K562 (cell line): Measurements from ENCODE around the gene RNF207. TPM values are rescaled to one million over a fixed set of nuclear protein-coding genes. Genes with fewer than 3 reads are reported as not detected.
A peak's percentile ranks its signal among the peaks of the same experiment; 100 is the strongest.

Experiments used
- CREM ChIP-seq: IDR thresholded peaks from 2 replicates; pipeline ENCODE4 v1.6.1; 2014; ENCODE audit warnings: antibody characterized with exemption, low read depth
- E2F6 ChIP-seq, 2 experiments: IDR thresholded peaks; 2 replicates each; pipeline ENCODE4 v1.6.1; 2011; ENCODE audit warnings: borderline replicate concordance in 1 of 2, control low read depth in 1 of 2, low read depth in 1 of 2, low read length in 1 of 2, mild to moderate bottlenecking in 1 of 2, mixed read lengths in 1 of 2, moderate library complexity in 1 of 2; ENCODE audit not compliant: insufficient read depth in 1 of 2, insufficient read length in 1 of 2, poor library complexity in 1 of 2, severe bottlenecking in 1 of 2; ENCODE audit errors: extremely low read depth in 1 of 2
- FUS ChIP-seq: fragments of 200-400 bp; formaldehyde crosslinking; optimal IDR thresholded peaks from 2 replicates; pipeline ENCODE3; 2017; ENCODE audit warnings: low read depth, low read length
- JUN ChIP-seq, 2 experiments: sonication (generic) in 1 of 2; formaldehyde crosslinking in 1 of 2; IDR thresholded peaks; 2 replicates each; pipeline versions ENCODE4 v1.6.1 to v1.8.0; 2012 to 2022; ENCODE audit warnings: borderline replicate concordance in 2 of 2, mild to moderate bottlenecking in 2 of 2, improper control_type of control experiment in 1 of 2, low read depth in 1 of 2, low read length in 1 of 2, missing genetic modification reagents in 1 of 2
- NFIC ChIP-seq: fragments of 450-650 bp; IDR thresholded peaks from 2 replicates; pipeline ENCODE4 v1.6.1; 2017; ENCODE audit warnings: mild to moderate bottlenecking, inconsistent platforms
- RB1 ChIP-seq: fragments of 450-650 bp; IDR thresholded peaks from 2 replicates; pipeline ENCODE4 v1.6.1; 2017; ENCODE audit warnings: low read depth, mild to moderate bottlenecking
- polyA plus RNA-seq, 8 experiments: library from polyadenylated mRNA; depleted of rRNA in 4 of 8; stranded (reverse) in 5 of 8; unstranded in 3 of 8; fragments of >200 nt; fragmentation: Nextera tagmentation in 2 of 8; fragmentation: Illumina TruSeq in 1 of 8; extraction: Ambion mirVana in 2 of 8; extraction: Trizol in 1 of 8; gene quantifications; 2 replicates each; pipeline versions ENCODE4 v1.2.1 to v1.2.3, GENCODE V29; 2011 to 2014; ENCODE audit warnings: inconsistent platforms in 1 of 8, missing spikeins in 1 of 8
- total RNA-seq, 7 experiments: library from RNA; depleted of rRNA in 6 of 7; stranded (reverse); fragments of >200 nt in 6 of 7; fragmentation: Illumina TruSeq in 2 of 7; extraction: Trizol in 2 of 7; gene quantifications; 2 replicates each; pipeline versions ENCODE4 v1.2.1 to v1.2.3, GENCODE V29; 2011 to 2021; ENCODE audit warnings: low replicate concordance in 1 of 7
- TF ChIP-seq, protein P1 (sequence below): fragments of 450-650 bp; IDR thresholded peaks from 2 replicates; pipeline ENCODE4 v1.6.1; 2016; ENCODE audit warnings: mild to moderate bottlenecking, moderate library complexity
- TF ChIP-seq, protein P2 (sequence below), 2 experiments: fragments of 150-350 bp in 1 of 2; IDR thresholded peaks; 2 replicates each; pipeline ENCODE4 v1.6.1; 2012 to 2016; ENCODE audit warnings: low read depth in 2 of 2, low read length in 2 of 2, mild to moderate bottlenecking in 1 of 2, moderate library complexity in 1 of 2

RNF207 gene
- total and polyA plus RNA-seq, 9 of the 15 experiments (the other 6 are each of a cell fraction or from before 2014, with no cell fraction given) = 2.7 to 30.6 (median 12.9) TPM

DNA sequence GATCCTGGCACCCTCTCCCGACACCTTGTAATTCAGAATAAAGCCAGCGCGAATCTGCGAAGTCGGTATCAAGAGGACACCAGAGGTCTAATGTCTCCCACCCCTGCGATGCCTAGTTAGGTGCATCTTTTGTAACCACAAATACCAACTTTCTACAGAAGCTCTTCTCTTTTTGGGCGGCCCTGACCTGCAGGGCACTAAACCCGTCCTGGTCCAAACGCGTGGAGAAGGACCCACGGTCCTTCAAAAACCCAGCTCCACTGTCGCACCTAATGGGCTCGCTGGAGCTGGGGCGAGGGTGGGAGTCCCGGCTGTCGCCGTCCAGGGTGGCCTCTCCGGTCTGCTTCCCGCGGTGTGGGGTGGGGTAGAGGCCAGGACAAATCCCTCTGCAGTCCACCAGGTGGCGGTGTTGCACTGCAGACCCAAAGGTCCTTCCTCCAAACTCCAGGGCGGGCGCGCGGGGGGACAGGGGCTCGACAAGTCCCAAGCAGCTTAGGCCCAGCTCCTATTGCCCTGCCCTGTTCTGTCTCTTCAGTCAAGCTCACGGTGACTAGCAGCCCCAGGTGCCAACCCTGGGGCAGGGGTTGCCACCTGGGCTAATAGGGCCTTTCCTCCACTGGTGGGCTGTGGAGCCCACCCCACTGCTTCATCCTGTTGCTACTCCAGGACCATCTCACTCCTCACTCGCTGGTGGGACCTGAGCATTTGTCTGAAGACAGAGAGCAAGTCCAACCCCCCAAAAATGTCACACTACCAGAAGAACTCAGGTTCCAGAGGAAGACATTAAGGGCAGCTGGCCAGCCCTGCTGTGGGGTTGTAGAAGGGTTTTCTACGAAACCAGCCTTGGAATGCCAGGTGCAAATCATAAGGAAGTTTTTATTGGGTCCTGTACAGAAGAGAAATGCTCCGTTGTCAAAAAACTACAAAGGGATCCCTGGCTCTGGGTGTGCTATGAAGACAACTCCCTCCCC, 40.9 kb downstream of the RNF207 start (continued):
- TF ChIP-seq, protein P1, sequence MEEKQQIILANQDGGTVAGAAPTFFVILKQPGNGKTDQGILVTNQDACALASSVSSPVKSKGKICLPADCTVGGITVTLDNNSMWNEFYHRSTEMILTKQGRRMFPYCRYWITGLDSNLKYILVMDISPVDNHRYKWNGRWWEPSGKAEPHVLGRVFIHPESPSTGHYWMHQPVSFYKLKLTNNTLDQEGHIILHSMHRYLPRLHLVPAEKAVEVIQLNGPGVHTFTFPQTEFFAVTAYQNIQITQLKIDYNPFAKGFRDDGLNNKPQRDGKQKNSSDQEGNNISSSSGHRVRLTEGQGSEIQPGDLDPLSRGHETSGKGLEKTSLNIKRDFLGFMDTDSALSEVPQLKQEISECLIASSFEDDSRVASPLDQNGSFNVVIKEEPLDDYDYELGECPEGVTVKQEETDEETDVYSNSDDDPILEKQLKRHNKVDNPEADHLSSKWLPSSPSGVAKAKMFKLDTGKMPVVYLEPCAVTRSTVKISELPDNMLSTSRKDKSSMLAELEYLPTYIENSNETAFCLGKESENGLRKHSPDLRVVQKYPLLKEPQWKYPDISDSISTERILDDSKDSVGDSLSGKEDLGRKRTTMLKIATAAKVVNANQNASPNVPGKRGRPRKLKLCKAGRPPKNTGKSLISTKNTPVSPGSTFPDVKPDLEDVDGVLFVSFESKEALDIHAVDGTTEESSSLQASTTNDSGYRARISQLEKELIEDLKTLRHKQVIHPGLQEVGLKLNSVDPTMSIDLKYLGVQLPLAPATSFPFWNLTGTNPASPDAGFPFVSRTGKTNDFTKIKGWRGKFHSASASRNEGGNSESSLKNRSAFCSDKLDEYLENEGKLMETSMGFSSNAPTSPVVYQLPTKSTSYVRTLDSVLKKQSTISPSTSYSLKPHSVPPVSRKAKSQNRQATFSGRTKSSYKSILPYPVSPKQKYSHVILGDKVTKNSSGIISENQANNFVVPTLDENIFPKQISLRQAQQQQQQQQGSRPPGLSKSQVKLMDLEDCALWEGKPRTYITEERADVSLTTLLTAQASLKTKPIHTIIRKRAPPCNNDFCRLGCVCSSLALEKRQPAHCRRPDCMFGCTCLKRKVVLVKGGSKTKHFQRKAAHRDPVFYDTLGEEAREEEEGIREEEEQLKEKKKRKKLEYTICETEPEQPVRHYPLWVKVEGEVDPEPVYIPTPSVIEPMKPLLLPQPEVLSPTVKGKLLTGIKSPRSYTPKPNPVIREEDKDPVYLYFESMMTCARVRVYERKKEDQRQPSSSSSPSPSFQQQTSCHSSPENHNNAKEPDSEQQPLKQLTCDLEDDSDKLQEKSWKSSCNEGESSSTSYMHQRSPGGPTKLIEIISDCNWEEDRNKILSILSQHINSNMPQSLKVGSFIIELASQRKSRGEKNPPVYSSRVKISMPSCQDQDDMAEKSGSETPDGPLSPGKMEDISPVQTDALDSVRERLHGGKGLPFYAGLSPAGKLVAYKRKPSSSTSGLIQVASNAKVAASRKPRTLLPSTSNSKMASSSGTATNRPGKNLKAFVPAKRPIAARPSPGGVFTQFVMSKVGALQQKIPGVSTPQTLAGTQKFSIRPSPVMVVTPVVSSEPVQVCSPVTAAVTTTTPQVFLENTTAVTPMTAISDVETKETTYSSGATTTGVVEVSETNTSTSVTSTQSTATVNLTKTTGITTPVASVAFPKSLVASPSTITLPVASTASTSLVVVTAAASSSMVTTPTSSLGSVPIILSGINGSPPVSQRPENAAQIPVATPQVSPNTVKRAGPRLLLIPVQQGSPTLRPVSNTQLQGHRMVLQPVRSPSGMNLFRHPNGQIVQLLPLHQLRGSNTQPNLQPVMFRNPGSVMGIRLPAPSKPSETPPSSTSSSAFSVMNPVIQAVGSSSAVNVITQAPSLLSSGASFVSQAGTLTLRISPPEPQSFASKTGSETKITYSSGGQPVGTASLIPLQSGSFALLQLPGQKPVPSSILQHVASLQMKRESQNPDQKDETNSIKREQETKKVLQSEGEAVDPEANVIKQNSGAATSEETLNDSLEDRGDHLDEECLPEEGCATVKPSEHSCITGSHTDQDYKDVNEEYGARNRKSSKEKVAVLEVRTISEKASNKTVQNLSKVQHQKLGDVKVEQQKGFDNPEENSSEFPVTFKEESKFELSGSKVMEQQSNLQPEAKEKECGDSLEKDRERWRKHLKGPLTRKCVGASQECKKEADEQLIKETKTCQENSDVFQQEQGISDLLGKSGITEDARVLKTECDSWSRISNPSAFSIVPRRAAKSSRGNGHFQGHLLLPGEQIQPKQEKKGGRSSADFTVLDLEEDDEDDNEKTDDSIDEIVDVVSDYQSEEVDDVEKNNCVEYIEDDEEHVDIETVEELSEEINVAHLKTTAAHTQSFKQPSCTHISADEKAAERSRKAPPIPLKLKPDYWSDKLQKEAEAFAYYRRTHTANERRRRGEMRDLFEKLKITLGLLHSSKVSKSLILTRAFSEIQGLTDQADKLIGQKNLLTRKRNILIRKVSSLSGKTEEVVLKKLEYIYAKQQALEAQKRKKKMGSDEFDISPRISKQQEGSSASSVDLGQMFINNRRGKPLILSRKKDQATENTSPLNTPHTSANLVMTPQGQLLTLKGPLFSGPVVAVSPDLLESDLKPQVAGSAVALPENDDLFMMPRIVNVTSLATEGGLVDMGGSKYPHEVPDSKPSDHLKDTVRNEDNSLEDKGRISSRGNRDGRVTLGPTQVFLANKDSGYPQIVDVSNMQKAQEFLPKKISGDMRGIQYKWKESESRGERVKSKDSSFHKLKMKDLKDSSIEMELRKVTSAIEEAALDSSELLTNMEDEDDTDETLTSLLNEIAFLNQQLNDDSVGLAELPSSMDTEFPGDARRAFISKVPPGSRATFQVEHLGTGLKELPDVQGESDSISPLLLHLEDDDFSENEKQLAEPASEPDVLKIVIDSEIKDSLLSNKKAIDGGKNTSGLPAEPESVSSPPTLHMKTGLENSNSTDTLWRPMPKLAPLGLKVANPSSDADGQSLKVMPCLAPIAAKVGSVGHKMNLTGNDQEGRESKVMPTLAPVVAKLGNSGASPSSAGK = no peak
- TF ChIP-seq RB1 = peak; percentile 91
- TF ChIP-seq, protein P2, sequence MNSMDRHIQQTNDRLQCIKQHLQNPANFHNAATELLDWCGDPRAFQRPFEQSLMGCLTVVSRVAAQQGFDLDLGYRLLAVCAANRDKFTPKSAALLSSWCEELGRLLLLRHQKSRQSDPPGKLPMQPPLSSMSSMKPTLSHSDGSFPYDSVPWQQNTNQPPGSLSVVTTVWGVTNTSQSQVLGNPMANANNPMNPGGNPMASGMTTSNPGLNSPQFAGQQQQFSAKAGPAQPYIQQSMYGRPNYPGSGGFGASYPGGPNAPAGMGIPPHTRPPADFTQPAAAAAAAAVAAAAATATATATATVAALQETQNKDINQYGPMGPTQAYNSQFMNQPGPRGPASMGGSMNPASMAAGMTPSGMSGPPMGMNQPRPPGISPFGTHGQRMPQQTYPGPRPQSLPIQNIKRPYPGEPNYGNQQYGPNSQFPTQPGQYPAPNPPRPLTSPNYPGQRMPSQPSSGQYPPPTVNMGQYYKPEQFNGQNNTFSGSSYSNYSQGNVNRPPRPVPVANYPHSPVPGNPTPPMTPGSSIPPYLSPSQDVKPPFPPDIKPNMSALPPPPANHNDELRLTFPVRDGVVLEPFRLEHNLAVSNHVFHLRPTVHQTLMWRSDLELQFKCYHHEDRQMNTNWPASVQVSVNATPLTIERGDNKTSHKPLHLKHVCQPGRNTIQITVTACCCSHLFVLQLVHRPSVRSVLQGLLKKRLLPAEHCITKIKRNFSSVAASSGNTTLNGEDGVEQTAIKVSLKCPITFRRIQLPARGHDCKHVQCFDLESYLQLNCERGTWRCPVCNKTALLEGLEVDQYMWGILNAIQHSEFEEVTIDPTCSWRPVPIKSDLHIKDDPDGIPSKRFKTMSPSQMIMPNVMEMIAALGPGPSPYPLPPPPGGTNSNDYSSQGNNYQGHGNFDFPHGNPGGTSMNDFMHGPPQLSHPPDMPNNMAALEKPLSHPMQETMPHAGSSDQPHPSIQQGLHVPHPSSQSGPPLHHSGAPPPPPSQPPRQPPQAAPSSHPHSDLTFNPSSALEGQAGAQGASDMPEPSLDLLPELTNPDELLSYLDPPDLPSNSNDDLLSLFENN (IDR thresholded peaks at IDR 0.05; ENCODE audit: low read depth in 2 of 2, low read length in 2 of 2) = peak in 1 of 2 experiments; percentile 51; a peak in 1 of 4 replicates
- peak; percentile 32; the same call in 1 of the 2 replicates for TF ChIP-seq NFIC
- 0 out of 2 replicates have a peak, but pooled peaks have one; percentile 29 for TF ChIP-seq JUN (IDR thresholded peaks at IDR 0.05; ENCODE audit: borderline replicate concordance, low read depth, low read length)
- TF ChIP-seq JUN (CRISPR knock-in tag; IDR thresholded peaks at IDR 0.05; ENCODE audit: borderline replicate concordance) = no peak
- TF ChIP-seq FUS = no peak
- TF ChIP-seq E2F6 (IDR thresholded peaks at IDR 0.05; ENCODE audit: borderline replicate concordance in 1 of 2, extremely low read depth in 1 of 2, insufficient read depth in 1 of 2, insufficient read length in 1 of 2, low read depth in 1 of 2, low read length in 1 of 2, poor library complexity in 1 of 2, severe bottlenecking in 1 of 2) = peak in 1 of 2 experiments; percentile 15
- TF ChIP-seq CREM = 0 out of 2 replicates have a peak, but pooled peaks have one; percentile 18
